GM23338 (cell line): ENCODE results near the gene TSPYL2. TPM values are rescaled to one million over a fixed set of nuclear protein-coding genes. Genes with fewer than 3 reads are reported as not detected.

Experiments
- ATAC-seq: fragments of 200-7000 bp; cut with Tn5 transposase; 3 replicates; pipeline ENCODE4 v1.9.1; 2020
- DNase-seq: peaks from one replicate; pipeline ENCODE4 v3.0.0-alpha.2; 2015; ENCODE audit warnings: low spot score
- H2AFZ ChIP-seq: fragments of 200-600 bp; sonication (generic); 2 replicates; pipeline ENCODE4 v1.8.0; 2016; ENCODE audit warnings: antibody characterized with exemption, mild to moderate bottlenecking, moderate library complexity
- H3F3A ChIP-seq: fragments of 200-600 bp; sonication (generic); replicated peaks from 2 replicates; pipeline ENCODE4 v1.8.0; 2017; ENCODE audit warnings: antibody characterized with exemption, mixed run types, low read depth
- H3K27ac ChIP-seq: fragments of 200-600 bp; sonication (generic); 2 replicates; pipeline ENCODE4 v1.6.1; 2016; ENCODE audit warnings: low read depth
- H3K27me3 ChIP-seq: fragments of 200-600 bp; sonication (generic); 2 replicates; pipeline ENCODE4 v1.8.0; 2016; ENCODE audit warnings: mild to moderate bottlenecking, mixed run types, moderate library complexity; ENCODE audit not compliant: insufficient read depth
- H3K36me3 ChIP-seq: fragments of 200-600 bp; sonication (generic); 2 replicates; pipeline ENCODE4 v1.8.0; 2016; ENCODE audit warnings: mild to moderate bottlenecking; ENCODE audit not compliant: insufficient read depth
- H3K4me1 ChIP-seq: fragments of 200-600 bp; sonication (generic); 2 replicates; pipeline ENCODE4 v1.8.0; 2016; ENCODE audit warnings: mild to moderate bottlenecking, moderate library complexity; ENCODE audit not compliant: insufficient read depth
- H3K4me2 ChIP-seq: fragments of 200-600 bp; sonication (generic); 2 replicates; pipeline ENCODE4 v1.7.1; 2017; ENCODE audit warnings: mixed run types
- H3K4me3 ChIP-seq: fragments of 200-600 bp; sonication (generic); 2 replicates; pipeline ENCODE4 v1.6.1; 2016; ENCODE audit warnings: mixed run types
- H3K79me2 ChIP-seq: fragments of 200-600 bp; sonication (generic); replicated peaks from 2 replicates; pipeline ENCODE4 v1.8.0; 2017; ENCODE audit warnings: mild to moderate bottlenecking; ENCODE audit not compliant: insufficient read depth
- H3K9me2 ChIP-seq: fragments of 200-600 bp; sonication (generic); 2 replicates; pipeline ENCODE4 v1.8.0; 2017; ENCODE audit not compliant: insufficient read depth
- H4K20me1 ChIP-seq: fragments of 200-600 bp; sonication (generic); replicated peaks from 2 replicates; pipeline ENCODE4 v1.8.0; 2017; ENCODE audit warnings: mild to moderate bottlenecking; ENCODE audit not compliant: insufficient read depth
- H3K27ac Mint-ChIP-seq: 2 replicates; pipeline ENCODE4 v1.8.0; 2020; ENCODE audit warnings: inconsistent platforms, mild to moderate bottlenecking, moderate library complexity, mixed read lengths
- H3K27me3 Mint-ChIP-seq: 3 replicates; pipeline ENCODE4 v1.8.0; 2022; ENCODE audit warnings: low read depth, mild to moderate bottlenecking, moderate library complexity, mixed read lengths, inconsistent platforms; ENCODE audit not compliant: insufficient read depth, poor library complexity
- H3K36me3 Mint-ChIP-seq: 3 replicates; pipeline ENCODE4 v1.8.0; 2021; ENCODE audit warnings: low read depth, mild to moderate bottlenecking, inconsistent platforms, moderate library complexity, mixed read lengths
- H3K4me1 Mint-ChIP-seq: 3 replicates; pipeline ENCODE4 v1.8.0; 2020; ENCODE audit warnings: mild to moderate bottlenecking, inconsistent platforms, mixed read lengths
- H3K4me3 Mint-ChIP-seq: 3 replicates; pipeline ENCODE4 v1.8.0; 2021; ENCODE audit warnings: moderate library complexity, mild to moderate bottlenecking, inconsistent platforms, mixed read lengths
- H3K9me3 Mint-ChIP-seq: 3 replicates; pipeline ENCODE4 v1.8.0; 2020; ENCODE audit warnings: moderate library complexity, mild to moderate bottlenecking, inconsistent platforms, mixed read lengths
- CREB1 ChIP-seq: fragments of 250-450 bp; sonication (Bioruptor Pico); IDR thresholded peaks from 2 replicates; pipeline ENCODE4 v1.5.0; 2020; ENCODE audit warnings: low read depth, mild to moderate bottlenecking, moderate library complexity
- EZH2 ChIP-seq: fragments of 200-600 bp; sonication (generic); IDR thresholded peaks from one replicate; pipeline ENCODE4 v1.8.0; 2017; ENCODE audit warnings: antibody characterized with exemption, mild to moderate bottlenecking, low read depth; ENCODE audit not compliant: unreplicated experiment
- JUNB ChIP-seq: IDR thresholded peaks from one replicate; pipeline ENCODE4 v1.6.1; 2016; ENCODE audit warnings: antibody characterized with exemption; ENCODE audit not compliant: unreplicated experiment
- NANOG ChIP-seq: IDR thresholded peaks from 2 replicates; pipeline ENCODE4 v1.6.1; 2016; ENCODE audit warnings: antibody characterized with exemption, borderline replicate concordance
- POLR2AphosphoS5 ChIP-seq: IDR thresholded peaks from 2 replicates; pipeline ENCODE4 v1.6.1; 2016; ENCODE audit warnings: antibody characterized with exemption, low read depth
- STAT1 ChIP-seq: IDR thresholded peaks from one replicate; pipeline ENCODE4 v1.6.1; 2016; ENCODE audit warnings: antibody characterized with exemption; ENCODE audit not compliant: unreplicated experiment
- ZNF114 ChIP-seq: fragments of 250-450 bp; sonication (Bioruptor Pico); IDR thresholded peaks from 2 replicates; pipeline ENCODE4 v1.5.0; 2020; ENCODE audit warnings: mild to moderate bottlenecking, moderate library complexity
- ZNF331 ChIP-seq: fragments of 250-450 bp; sonication (Bioruptor Pico); IDR thresholded peaks from 2 replicates; pipeline ENCODE4 v1.5.0; 2020; ENCODE audit warnings: low read depth, mild to moderate bottlenecking, moderate library complexity
- polyA plus RNA-seq: library from polyadenylated mRNA; unstranded; fragments of >200 nt; fragmentation: Nextera tagmentation; extraction: Ambion mirVana; gene quantifications from 2 replicates; pipeline ENCODE4 v1.2.1, GENCODE V29; 2016
- total RNA-seq: library from RNA; depleted of rRNA; stranded (reverse); fragments of >200 nt; shearing (Covaris generic); gene quantifications from 2 replicates; pipeline ENCODE4 v1.2.3, GENCODE V29; 2014
- TF ChIP-seq, protein P1 (sequence below): fragments of 250-450 bp; sonication (Bioruptor Pico); IDR thresholded peaks from 2 replicates; pipeline ENCODE4 v1.5.0; 2020; ENCODE audit warnings: mild to moderate bottlenecking, moderate library complexity
- TF ChIP-seq, protein P2 (sequence below), 2 experiments: fragments of 200-600 bp in 1 of 2; sonication (generic) in 1 of 2; conservative IDR thresholded peaks; 2 replicates each; pipeline versions ENCODE4 v1.5.1 to v1.6.1; 2016 to 2017; ENCODE audit warnings: antibody characterized with exemption in 2 of 2, low read depth in 2 of 2, mild to moderate bottlenecking in 2 of 2, moderate library complexity in 1 of 2
- TF ChIP-seq, protein P3 (sequence below): IDR thresholded peaks from 2 replicates; pipeline ENCODE4 v1.6.1; 2016; ENCODE audit warnings: antibody characterized with exemption
- TF ChIP-seq, protein P4 (sequence below): IDR thresholded peaks from one replicate; pipeline ENCODE4 v1.6.1; 2018; ENCODE audit warnings: antibody characterized with exemption; ENCODE audit not compliant: unreplicated experiment

Gene TSPYL2
- total and polyA plus RNA-seq, 2 experiments from 2014 or later, result 13.4 TPM

DNA sequence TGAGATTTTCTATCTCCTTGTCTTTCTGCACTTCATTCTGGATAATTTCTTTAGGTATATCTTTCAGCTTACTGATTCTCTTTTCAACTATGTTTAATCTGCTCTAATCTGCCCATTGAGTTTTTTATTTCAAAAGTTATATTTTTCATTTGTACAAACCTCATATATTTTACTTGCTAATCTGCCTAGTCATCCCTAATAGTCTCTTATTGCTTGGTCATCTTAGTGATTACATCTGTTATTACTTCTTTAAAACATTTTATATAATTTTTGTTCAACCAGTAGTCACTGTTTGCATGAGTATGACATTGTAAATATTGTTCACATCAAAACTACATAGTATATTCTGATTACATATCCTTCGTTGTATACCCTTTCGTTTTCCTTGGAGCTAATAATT lies 44.2 kb downstream of the TSPYL2 start (continued):
- TF ChIP-seq, protein P1, sequence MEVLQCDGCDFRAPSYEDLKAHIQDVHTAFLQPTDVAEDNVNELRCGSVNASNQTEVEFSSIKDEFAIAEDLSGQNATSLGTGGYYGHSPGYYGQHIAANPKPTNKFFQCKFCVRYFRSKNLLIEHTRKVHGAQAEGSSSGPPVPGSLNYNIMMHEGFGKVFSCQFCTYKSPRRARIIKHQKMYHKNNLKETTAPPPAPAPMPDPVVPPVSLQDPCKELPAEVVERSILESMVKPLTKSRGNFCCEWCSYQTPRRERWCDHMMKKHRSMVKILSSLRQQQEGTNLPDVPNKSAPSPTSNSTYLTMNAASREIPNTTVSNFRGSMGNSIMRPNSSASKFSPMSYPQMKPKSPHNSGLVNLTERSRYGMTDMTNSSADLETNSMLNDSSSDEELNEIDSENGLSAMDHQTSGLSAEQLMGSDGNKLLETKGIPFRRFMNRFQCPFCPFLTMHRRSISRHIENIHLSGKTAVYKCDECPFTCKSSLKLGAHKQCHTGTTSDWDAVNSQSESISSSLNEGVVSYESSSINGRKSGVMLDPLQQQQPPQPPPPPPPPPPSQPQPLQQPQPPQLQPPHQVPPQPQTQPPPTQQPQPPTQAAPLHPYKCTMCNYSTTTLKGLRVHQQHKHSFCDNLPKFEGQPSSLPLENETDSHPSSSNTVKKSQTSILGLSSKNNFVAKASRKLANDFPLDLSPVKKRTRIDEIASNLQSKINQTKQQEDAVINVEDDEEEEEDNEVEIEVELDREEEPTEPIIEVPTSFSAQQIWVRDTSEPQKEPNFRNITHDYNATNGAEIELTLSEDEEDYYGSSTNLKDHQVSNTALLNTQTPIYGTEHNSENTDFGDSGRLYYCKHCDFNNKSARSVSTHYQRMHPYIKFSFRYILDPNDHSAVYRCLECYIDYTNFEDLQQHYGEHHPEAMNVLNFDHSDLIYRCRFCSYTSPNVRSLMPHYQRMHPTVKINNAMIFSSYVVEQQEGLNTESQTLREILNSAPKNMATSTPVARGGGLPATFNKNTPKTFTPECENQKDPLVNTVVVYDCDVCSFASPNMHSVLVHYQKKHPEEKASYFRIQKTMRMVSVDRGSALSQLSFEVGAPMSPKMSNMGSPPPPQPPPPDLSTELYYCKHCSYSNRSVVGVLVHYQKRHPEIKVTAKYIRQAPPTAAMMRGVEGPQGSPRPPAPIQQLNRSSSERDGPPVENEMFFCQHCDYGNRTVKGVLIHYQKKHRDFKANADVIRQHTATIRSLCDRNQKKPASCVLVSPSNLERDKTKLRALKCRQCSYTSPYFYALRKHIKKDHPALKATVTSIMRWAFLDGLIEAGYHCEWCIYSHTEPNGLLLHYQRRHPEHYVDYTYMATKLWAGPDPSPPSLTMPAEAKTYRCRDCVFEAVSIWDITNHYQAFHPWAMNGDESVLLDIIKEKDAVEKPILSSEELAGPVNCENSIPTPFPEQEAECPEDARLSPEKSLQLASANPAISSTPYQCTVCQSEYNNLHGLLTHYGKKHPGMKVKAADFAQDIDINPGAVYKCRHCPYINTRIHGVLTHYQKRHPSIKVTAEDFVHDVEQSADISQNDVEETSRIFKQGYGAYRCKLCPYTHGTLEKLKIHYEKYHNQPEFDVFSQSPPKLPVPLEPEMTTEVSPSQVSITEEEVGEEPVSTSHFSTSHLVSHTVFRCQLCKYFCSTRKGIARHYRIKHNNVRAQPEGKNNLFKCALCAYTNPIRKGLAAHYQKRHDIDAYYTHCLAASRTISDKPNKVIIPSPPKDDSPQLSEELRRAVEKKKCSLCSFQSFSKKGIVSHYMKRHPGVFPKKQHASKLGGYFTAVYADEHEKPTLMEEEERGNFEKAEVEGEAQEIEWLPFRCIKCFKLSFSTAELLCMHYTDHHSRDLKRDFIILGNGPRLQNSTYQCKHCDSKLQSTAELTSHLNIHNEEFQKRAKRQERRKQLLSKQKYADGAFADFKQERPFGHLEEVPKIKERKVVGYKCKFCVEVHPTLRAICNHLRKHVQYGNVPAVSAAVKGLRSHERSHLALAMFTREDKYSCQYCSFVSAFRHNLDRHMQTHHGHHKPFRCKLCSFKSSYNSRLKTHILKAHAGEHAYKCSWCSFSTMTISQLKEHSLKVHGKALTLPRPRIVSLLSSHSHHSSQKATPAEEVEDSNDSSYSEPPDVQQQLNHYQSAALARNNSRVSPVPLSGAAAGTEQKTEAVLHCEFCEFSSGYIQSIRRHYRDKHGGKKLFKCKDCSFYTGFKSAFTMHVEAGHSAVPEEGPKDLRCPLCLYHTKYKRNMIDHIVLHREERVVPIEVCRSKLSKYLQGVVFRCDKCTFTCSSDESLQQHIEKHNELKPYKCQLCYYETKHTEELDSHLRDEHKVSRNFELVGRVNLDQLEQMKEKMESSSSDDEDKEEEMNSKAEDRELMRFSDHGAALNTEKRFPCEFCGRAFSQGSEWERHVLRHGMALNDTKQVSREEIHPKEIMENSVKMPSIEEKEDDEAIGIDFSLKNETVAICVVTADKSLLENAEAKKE (CRISPR knock-in tag), result no peak
- no peak for TF ChIP-seq EZH2
- TF ChIP-seq POLR2AphosphoS5, result no peak
- TF ChIP-seq, protein P2, sequence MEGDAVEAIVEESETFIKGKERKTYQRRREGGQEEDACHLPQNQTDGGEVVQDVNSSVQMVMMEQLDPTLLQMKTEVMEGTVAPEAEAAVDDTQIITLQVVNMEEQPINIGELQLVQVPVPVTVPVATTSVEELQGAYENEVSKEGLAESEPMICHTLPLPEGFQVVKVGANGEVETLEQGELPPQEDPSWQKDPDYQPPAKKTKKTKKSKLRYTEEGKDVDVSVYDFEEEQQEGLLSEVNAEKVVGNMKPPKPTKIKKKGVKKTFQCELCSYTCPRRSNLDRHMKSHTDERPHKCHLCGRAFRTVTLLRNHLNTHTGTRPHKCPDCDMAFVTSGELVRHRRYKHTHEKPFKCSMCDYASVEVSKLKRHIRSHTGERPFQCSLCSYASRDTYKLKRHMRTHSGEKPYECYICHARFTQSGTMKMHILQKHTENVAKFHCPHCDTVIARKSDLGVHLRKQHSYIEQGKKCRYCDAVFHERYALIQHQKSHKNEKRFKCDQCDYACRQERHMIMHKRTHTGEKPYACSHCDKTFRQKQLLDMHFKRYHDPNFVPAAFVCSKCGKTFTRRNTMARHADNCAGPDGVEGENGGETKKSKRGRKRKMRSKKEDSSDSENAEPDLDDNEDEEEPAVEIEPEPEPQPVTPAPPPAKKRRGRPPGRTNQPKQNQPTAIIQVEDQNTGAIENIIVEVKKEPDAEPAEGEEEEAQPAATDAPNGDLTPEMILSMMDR (conservative IDR thresholded peaks at IDR 0.05; ENCODE audit: low read depth in 2 of 2), result no peak
- TF ChIP-seq JUNB, result no peak
- no peak for TF ChIP-seq STAT1
- TF ChIP-seq NANOG, result no peak

DNA sequence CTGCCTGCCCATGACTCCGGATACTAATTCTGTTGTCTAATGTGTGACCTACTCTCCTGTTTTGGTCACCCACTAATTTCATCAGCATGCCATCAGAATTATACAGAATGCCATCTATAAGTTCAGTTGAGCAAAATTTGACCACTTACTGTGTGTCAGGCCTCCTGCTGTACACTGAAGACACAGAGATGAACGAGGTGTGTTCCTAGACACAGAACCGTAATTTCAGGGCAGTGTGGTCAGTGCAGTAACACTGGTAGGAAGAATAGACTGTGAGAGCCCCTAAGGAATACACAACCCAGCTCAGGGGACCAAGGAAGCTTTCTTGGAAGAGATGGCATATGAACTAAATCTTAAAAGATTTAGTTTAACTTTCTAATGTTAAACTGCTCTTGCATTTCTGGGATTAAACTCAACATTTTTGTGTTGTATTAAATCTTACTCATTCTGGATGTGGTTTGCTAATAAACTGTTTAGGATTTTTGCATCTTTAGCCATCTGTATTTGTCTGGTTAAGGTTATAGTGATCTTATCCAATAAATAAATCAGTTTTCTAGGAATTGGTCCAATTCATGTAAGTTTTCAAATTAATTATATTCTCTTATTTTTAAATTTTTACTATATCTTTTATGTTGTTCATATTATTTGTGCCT lies 46.1 kb downstream of the TSPYL2 start:
- H3K79me2 ChIP-seq, result no peaks in the 10 kb centered on the region
- no peak for ATAC-seq
- Mint-ChIP-seq H3K9me3 (peaks cover 4% of the 10 kb centered on the region; the same call in 2 of the 3 replicates), H3K27me3 (peaks cover 5% of the 10 kb centered on the region), H3K36me3 (peaks cover 6% of the 10 kb centered on the region; the same call in 1 of the 3 replicates), H3K27ac (no peak overlapping the region), H3K4me3 (no peak overlapping the region), H3K4me1 (no peaks in the 10 kb centered on the region)
- H3K27ac ChIP-seq, result no peak overlapping the region
- H3K4me1 ChIP-seq, result no peaks in the 10 kb centered on the region
- no peaks in the 10 kb centered on the region for H3K9me2 ChIP-seq
- H3K27me3 ChIP-seq, result no peaks in the 10 kb centered on the region
- DNase-seq, result no peak
- H3K36me3 ChIP-seq, result no peaks in the 10 kb centered on the region
- H4K20me1 ChIP-seq, result no peaks in the 10 kb centered on the region
- H3K4me3 ChIP-seq, result no peak overlapping the region
- H3K4me2 ChIP-seq, result no peak overlapping the region
- H3F3A ChIP-seq, result no peaks in the 10 kb centered on the region
- no peak overlapping the region for H2AFZ ChIP-seq
- TF ChIP-seq ZNF114 (CRISPR knock-in tag), result no peak
- TF ChIP-seq, protein P3, sequence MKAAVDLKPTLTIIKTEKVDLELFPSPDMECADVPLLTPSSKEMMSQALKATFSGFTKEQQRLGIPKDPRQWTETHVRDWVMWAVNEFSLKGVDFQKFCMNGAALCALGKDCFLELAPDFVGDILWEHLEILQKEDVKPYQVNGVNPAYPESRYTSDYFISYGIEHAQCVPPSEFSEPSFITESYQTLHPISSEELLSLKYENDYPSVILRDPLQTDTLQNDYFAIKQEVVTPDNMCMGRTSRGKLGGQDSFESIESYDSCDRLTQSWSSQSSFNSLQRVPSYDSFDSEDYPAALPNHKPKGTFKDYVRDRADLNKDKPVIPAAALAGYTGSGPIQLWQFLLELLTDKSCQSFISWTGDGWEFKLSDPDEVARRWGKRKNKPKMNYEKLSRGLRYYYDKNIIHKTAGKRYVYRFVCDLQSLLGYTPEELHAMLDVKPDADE, result no peak
- no peak for TF ChIP-seq ZNF331
- no peak for TF ChIP-seq STAT1
- TF ChIP-seq, protein P4, sequence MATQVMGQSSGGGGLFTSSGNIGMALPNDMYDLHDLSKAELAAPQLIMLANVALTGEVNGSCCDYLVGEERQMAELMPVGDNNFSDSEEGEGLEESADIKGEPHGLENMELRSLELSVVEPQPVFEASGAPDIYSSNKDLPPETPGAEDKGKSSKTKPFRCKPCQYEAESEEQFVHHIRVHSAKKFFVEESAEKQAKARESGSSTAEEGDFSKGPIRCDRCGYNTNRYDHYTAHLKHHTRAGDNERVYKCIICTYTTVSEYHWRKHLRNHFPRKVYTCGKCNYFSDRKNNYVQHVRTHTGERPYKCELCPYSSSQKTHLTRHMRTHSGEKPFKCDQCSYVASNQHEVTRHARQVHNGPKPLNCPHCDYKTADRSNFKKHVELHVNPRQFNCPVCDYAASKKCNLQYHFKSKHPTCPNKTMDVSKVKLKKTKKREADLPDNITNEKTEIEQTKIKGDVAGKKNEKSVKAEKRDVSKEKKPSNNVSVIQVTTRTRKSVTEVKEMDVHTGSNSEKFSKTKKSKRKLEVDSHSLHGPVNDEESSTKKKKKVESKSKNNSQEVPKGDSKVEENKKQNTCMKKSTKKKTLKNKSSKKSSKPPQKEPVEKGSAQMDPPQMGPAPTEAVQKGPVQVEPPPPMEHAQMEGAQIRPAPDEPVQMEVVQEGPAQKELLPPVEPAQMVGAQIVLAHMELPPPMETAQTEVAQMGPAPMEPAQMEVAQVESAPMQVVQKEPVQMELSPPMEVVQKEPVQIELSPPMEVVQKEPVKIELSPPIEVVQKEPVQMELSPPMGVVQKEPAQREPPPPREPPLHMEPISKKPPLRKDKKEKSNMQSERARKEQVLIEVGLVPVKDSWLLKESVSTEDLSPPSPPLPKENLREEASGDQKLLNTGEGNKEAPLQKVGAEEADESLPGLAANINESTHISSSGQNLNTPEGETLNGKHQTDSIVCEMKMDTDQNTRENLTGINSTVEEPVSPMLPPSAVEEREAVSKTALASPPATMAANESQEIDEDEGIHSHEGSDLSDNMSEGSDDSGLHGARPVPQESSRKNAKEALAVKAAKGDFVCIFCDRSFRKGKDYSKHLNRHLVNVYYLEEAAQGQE, result no peak
- TF ChIP-seq CREB1 (CRISPR knock-in tag), result no peak
- no peak for TF ChIP-seq NANOG
- TF ChIP-seq POLR2AphosphoS5, result no peak
